Activated naive CD4-positive, alpha-beta T cell treated with anti-CD3 and anti-CD28 coated beads for 36 hours (primary cell): Measurements from ENCODE around the gene DHX15. TPM values are rescaled to one million over a fixed set of nuclear protein-coding genes. Genes with fewer than 3 reads are reported as not detected.

ENCODE experiments used
- CTCF ChIA-PET: fragments of 350-600 bp; sonication (Branson Sonifier 250); formaldehyde crosslinking; loops from one replicate; lab custom pipeline; 2021; ENCODE audit warnings: antibody characterized with exemption; lab: Charles Lee
- DNase-seq: peaks from one replicate; pipeline ENCODE4 v3.0.0-alpha.2; 2020
- H3K27ac Mint-ChIP-seq: one replicate; pipeline ENCODE4 v1.8.0; 2021; ENCODE audit warnings: mild to moderate bottlenecking, mixed read lengths
- H3K27me3 Mint-ChIP-seq: one replicate; pipeline ENCODE4 v1.8.0; 2021; ENCODE audit warnings: low read depth, mixed read lengths
- H3K36me3 Mint-ChIP-seq: one replicate; pipeline ENCODE4 v1.8.0; 2021; ENCODE audit warnings: low read depth, mixed read lengths
- H3K4me1 Mint-ChIP-seq: one replicate; pipeline ENCODE4 v1.8.0; 2021; ENCODE audit warnings: low read depth, mixed read lengths
- H3K4me3 Mint-ChIP-seq: one replicate; pipeline ENCODE4 v1.8.0; 2021; ENCODE audit warnings: mild to moderate bottlenecking, moderate library complexity, mixed read lengths
- H3K9me3 Mint-ChIP-seq: one replicate; pipeline ENCODE4 v1.8.0; 2021; ENCODE audit warnings: mixed read lengths
- intact Hi-C: fragments of 100-400 bp; cut with micrococcal nuclease; formaldehyde crosslinking; loops from one replicate; pipeline ENCODE4 v1.15.1; 2023
- microRNA-seq: library from miRNA; unstranded; fragments of <30 nt; microRNA quantifications from one replicate; pipeline ENCODE4 v1.2.0, GENCODE V29; 2022; ENCODE audit warnings: borderline microRNAs expressed, borderline replicate concordance
- total RNA-seq, 2 experiments: library from RNA; stranded (reverse); gene quantifications; one replicate each; pipeline ENCODE4 v1.2.3, GENCODE V29; 2021

Gene DHX15
- total RNA-seq, 2 experiments from 2014 or later = 197 to 199 TPM

- no peak for DNase-seq
- Mint-ChIP-seq H3K4me3 (no peak overlapping the region), H3K27ac (no peak overlapping the region), H3K9me3 (no peaks in the 10 kb centered on the region), H3K4me1 (no peaks in the 10 kb centered on the region), H3K27me3 (no peaks in the 10 kb centered on the region), H3K36me3 (no peaks in the 10 kb centered on the region)
- CTCF ChIA-PET = interaction anchor here (0.5 to 1.0 kb wide), 2 partner anchors 9 to 12 kb away, joined by 3 read pairs; no protein-coding TSS in a partner anchor
- intact Hi-C loops = no loop called here
Observed at GRCh38 chr4:24497221-24497620, 87.1 kb downstream of the DHX15 start.

DNA sequence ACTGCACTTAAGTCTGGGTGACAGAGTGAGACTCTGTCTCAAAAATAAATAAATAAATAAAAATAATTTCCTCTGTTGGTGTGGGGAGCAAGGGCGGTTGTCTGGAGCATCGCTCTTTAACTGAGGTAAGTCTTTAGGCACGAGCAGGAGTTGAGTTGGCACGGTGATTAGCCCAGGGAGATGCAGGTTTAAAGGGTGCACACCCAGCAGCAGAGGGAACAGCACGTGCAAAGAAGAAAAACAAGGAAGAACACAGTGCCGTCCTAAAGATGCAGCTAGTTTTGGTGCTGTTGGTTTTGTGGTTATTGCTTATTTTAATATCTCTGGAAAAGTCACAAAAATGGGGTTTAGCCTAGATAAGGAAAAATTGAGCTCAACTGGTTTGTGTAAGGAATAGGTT is 87.8 kb downstream of the DHX15 start:
- intact Hi-C loops = no loop called here
- H3K36me3 Mint-ChIP-seq = no peaks in the 10 kb centered on the region
- H3K27me3 Mint-ChIP-seq = no peaks in the 10 kb centered on the region
- no peaks in the 10 kb centered on the region for H3K9me3 Mint-ChIP-seq
- H3K27ac Mint-ChIP-seq = no peak overlapping the region
- DNase-seq = no peak
- no peaks in the 10 kb centered on the region for H3K4me1 Mint-ChIP-seq
- no peak overlapping the region for H3K4me3 Mint-ChIP-seq
- CTCF ChIA-PET = interaction anchor here (0.5 to 1.0 kb wide), 2 partner anchors 8 to 13 kb away, joined by 3 read pairs; no protein-coding TSS in a partner anchor

- H3K9me3 Mint-ChIP-seq = no peaks in the 10 kb centered on the region
- no peak for DNase-seq
- intact Hi-C loops = no loop called here
- no peak overlapping the region for H3K27ac Mint-ChIP-seq
- H3K4me1 Mint-ChIP-seq = no peaks in the 10 kb centered on the region
- no peaks in the 10 kb centered on the region for H3K27me3 Mint-ChIP-seq
- no peaks in the 10 kb centered on the region for H3K36me3 Mint-ChIP-seq
- CTCF ChIA-PET = no interaction called here
- H3K4me3 Mint-ChIP-seq = no peak overlapping the region
Observed at GRCh38 chr4:24495388-24495787, 89.0 kb downstream of the DHX15 start.

DNA sequence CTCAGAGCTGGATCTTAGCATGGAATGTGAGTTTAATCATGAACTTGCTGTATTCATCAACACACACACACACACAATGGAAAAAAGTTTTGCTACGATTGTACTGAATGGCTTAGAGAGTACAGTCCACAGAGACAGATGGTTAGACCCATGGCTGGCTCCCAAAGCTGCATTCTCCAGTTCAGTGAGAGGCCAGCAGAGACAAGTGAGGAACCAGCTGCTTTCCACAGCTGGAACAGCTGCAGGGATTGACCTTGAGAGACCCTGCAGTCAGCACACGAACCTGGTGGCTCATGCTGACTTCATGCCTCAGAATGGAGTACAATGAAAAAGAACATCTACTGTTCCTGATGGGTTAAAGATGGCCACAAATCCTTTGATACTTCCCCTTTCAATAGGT is 94.5 kb downstream of the DHX15 start:
- intact Hi-C loops = loop anchor here (5.0 kb wide), 2 partner anchors 557 to 657 kb away; no protein-coding TSS in a partner anchor
- no peaks in the 10 kb centered on the region for H3K36me3 Mint-ChIP-seq
- no peak for DNase-seq
- H3K4me3 Mint-ChIP-seq = no peak overlapping the region
- no peaks in the 10 kb centered on the region for H3K4me1 Mint-ChIP-seq
- H3K27me3 Mint-ChIP-seq = peaks cover 10% of the 10 kb centered on the region
- no peak overlapping the region for H3K27ac Mint-ChIP-seq
- CTCF ChIA-PET = interaction anchor here (0.9 to 2.3 kb wide), 3 partner anchors 9 to 198 kb away, joined by 3 to 13 read pairs (median 3); no protein-coding TSS in a partner anchor
- no peaks in the 10 kb centered on the region for H3K9me3 Mint-ChIP-seq

DNA sequence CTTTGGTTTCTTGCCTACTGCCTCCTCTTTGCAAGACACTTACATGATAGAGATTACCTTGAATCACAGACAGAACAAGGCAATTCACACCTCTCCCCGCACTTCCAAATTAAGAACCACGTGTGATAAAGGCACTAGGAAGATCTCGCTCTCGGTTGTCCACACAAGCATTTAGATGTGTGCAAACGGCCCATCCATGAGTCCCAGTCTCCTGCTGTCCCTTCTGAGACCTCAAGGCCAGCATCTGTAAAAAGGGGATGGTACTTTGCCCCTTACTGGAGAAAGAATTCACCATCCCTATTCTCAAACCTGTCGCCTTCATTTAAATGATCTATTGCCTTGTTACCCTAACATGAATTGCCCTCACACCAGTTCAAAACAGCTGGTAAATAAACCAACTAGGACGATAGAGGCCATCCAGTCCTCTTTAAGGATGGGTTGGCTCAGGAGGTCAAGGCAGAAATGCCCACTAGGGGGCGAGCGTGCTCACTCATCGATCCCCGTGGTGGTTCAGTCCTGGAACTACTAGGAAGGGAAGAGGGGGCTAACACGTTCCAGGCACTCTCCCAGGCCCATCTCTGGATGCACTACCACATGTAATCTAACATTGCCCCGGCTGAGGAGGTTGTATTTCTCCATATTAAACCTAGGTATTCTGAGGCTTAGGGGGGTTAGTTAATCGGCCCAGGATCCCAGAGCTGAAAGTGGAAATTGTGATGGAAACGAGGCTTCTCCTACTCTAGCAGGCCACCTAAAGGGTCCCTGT is 95.8 kb downstream of the DHX15 start:
- Mint-ChIP-seq H3K4me3 (no peak overlapping the region), H3K9me3 (no peaks in the 10 kb centered on the region), H3K4me1 (no peaks in the 10 kb centered on the region), H3K36me3 (no peaks in the 10 kb centered on the region), H3K27me3 (peaks cover 10% of the 10 kb centered on the region), H3K27ac (no peak overlapping the region)
- CTCF ChIA-PET = interaction anchor here (0.7 to 2.3 kb wide), 12 partner anchors 8 to 1590 kb away, joined by 3 to 13 read pairs (median 3); no protein-coding TSS in a partner anchor
- DNase-seq = peak; percentile 82
- intact Hi-C loops = loop anchor here (1.0 to 5.0 kb wide), 4 partner anchors 199 to 659 kb away; no protein-coding TSS in a partner anchor

DNA sequence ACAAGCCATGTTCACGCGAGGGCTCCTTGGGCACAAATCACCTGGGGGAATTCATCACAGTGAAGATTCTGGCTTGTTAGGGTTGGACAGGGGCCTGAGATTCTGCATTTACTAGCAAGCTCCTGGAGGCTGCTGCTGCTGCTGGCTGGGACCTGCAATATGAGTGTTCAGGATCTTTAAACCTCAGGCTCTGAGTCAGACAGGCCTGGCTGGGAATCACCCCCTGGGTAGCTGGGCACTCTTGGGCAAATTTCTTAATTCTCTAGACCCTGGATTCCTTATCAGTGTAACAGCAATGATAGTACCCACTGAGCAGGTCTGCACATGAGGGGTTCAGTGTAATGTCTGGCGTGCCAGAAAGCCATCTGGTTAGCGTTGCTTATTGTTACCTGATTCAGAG is 101.5 kb downstream of the DHX15 start:
- CTCF ChIA-PET = no interaction called here
- Mint-ChIP-seq H3K27ac (no peak overlapping the region), H3K4me1 (no peaks in the 10 kb centered on the region), H3K36me3 (no peaks in the 10 kb centered on the region), H3K27me3 (peaks cover 19% of the 10 kb centered on the region), H3K4me3 (no peak overlapping the region), H3K9me3 (no peaks in the 10 kb centered on the region)
- no peak for DNase-seq
- intact Hi-C loops = no loop called here

DNA sequence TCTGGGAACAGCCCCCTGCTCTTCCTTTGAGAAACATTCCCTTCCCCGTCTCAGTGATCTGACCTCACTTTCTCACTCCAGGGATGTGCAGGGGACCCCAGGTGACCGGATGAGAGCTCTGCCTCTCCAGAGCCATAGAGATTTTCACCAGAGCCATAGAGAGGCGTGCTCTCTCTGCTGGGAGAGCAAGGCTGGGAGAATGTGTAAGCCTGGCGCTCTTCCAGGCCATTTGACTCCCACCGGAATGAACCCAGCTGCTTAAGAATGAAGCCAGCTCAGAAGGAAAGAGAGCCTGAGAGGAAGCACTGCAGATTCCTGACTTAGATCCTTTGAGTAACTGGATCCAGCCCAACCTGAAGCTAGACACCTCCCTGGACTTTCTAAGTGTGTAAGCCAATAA is 106.4 kb downstream of the DHX15 start:
- peaks cover 42% of the 10 kb centered on the region for H3K27me3 Mint-ChIP-seq
- no peak for DNase-seq
- no peaks in the 10 kb centered on the region for H3K36me3 Mint-ChIP-seq
- CTCF ChIA-PET = interaction anchor here (1.3 kb wide), 1 partner anchor 10 kb away, joined by 4 read pairs; no protein-coding TSS in a partner anchor
- intact Hi-C loops = no loop called here
- H3K27ac Mint-ChIP-seq = no peak overlapping the region
- no peak overlapping the region for H3K4me3 Mint-ChIP-seq
- no peaks in the 10 kb centered on the region for H3K9me3 Mint-ChIP-seq
- peaks cover 3% of the 10 kb centered on the region for H3K4me1 Mint-ChIP-seq

Small RNA genes lying within 50 kb of the gene (microRNA-seq; reads per million reads assigned to microRNA genes)
- gene MIR573 = 17.0 reads per million, percentile 31 among the genes with 10 or more reads in this experiment

Other genes with a start within 250 kb of the DHX15 start
- not detected for gene SOD3, start 211.0 kb upstream of the DHX15 start, total RNA-seq